GM18498 (cell line): ENCODE results near the gene ABCC8.

ENCODE experiments used
- ATAC-seq: cut with Tn5 transposase; IDR thresholded peaks from one replicate; pipeline ENCODE4 v1.9.1; 2021; ENCODE audit warnings: mild to moderate bottlenecking, moderate library complexity; ENCODE audit not compliant: unreplicated experiment

Gene ABCC8

GRCh38 chr11:17476317-17477083 lies at the start of gene ABCC8:
Gene ABCC8, minus strand, starts transcription at chr11:17476845. Its CDS starts 69 bp downstream, at chr11:17476776.
- ATAC-seq: no peak

GRCh38 chr11:17526326-17526725 lies 49.7 kb upstream of the ABCC8 start:
- no peak for ATAC-seq

GRCh38 chr11:17525570-17525969 lies 48.9 kb upstream of the ABCC8 start:
- no peak for ATAC-seq

DNA sequence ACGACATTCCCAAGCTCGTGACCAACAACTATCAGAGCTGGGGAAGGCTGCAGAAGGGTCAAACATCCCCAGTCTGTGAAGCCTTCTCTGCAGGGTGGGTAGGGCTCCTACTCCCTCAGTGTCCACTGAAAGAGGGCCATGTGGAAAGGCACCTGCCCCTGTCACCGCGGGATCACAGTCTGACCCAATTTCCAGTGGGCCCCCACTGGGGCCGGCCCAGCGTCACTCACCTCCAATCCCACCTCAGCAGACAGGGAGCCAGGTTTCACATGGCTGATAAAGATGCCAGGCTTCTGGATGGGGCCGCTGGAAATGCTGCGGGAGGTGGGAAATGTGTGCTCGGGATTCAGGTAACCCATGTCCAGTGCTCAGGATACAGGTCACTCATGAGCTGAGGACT lies 47.6 kb upstream of the ABCC8 start:
- no peak for ATAC-seq

GRCh38 chr11:17522655-17523054 lies 46.0 kb upstream of the ABCC8 start:
- ATAC-seq: no peak

DNA sequence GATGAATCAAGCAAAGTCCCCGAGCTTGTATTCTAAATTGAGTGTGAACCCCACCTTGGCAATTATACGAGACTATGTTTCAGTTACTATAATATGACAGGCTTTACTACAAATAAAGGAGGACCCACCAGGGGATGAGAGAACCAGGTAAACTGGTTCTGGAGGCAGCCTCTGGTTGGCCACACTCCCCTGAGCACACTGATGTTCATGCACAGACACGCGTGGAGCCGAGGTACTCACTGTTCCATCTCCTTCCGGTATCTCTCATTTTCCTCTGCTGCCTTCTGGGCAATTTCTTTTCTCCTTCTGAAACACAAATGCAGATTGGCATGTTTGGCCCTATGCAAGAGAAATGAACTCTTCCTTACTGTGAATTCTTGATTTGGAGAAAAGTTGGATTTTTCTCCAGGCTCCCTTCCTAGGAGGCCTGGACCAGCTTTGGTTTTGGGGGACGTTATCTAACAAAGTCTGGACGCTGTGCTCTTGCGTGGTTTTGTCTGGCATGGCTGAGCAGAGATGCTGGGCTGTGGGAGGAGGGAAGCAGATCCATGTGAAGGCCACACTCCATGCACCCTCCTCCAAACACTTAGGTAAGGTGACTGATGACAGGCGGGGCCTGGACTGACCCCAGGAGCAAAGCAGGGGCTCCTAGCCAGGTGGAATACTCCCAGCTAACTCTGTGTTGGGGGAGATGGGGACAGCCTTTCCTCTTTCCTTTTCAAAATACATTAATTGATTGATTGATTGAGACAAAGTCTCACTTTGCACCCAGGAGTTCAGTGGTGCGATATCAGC lies 44.7 kb upstream of the ABCC8 start:
- ATAC-seq: no peak

- no peak for ATAC-seq
Observed at GRCh38 chr11:17519061-17519885, 42.6 kb upstream of the ABCC8 start.

- no peak for ATAC-seq
Observed at GRCh38 chr11:17518366-17518765, 41.7 kb upstream of the ABCC8 start.

- no peak for ATAC-seq
Observed at GRCh38 chr11:17517186-17517585, 40.5 kb upstream of the ABCC8 start.

DNA sequence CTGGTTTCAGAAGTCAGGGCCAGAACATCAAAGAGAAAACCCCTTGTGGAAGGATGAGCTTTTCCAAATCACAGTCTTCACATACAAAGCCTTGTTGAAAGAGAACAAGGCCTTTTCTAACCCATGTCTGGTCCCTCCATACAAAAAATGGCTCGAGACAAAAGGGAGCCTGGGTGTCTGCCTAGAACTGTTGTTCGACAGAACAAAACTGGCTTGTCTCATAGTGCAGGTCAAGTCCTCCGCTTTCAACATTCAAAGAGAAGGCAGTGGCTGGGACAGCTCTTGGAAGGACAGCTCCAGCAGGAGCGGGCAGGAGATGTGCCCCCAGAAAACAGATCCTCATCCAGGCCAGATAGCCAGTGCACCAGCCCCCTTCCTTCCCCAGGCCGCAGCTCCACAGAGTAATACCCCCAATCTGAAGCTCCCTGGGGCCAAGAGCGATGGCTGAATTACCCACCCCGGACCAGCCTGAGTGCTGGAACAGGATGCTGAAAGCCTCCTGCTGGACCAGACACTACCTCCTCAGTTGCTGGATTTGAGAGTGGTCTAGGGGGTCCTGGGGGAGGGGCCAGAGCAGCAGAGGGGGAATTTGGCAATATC lies 40.0 kb upstream of the ABCC8 start:
- no peak for ATAC-seq

- no peak for ATAC-seq
Observed at GRCh38 chr11:17515443-17516176, 39.0 kb upstream of the ABCC8 start.

DNA sequence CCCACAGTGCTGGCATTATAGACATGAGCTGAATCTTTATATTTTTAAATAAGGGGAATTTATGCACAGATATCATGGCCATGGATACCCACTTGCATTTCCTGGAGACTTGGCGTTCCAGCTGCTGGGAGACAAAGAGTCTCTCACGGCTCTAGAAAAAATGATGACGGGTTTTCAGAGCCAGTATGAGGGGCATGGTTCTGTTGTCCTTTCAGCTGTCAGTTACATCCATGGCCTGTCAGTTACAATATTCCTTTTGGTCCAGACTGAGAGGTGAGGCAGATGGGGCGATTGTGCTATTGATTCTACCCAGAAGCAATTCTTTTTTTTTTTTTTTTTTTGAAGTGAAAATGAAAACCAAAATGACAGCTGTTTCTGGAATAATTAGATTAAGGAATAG lies 37.8 kb upstream of the ABCC8 start:
- ATAC-seq: no peak

DNA sequence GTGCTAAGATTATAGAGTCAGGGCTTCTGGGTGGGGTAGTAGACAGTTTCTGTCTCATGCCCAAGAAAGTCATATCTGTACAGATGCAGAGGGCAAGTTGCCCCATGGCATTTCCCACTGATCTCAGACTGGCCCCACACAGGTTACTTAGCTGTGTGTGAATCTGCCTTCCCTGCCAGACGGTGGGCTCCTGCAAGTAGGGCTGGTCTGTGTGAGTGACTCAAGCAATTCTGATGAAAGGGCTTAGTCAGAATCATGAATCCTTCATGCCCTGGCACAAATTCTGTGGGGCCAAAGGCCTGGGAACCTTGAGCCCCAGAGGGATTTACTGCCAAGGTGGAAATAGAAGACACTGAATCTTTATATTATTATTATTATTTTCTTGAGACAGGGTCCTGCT lies 37.2 kb upstream of the ABCC8 start:
- no peak for ATAC-seq

DNA sequence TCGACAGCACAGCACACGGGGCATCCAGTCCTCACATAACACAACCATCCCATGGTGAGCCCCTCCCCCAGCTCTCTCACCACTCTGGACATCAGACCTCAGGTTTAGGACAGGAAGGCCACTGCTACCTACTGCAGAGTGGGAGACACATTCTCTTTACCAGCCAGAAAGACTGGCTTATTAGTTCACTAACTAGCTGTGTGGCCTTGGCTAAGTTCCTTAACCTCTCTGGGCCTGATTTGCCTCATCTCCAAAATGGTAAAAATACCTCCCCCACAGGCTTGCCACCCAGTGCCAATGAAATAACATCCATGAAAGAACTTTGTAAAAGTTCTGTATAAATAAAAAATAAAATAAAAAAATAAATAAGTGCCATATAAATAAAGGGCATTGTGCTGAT lies 35.5 kb upstream of the ABCC8 start:
- no peak for ATAC-seq

GRCh38 chr11:17511571-17511970 lies 34.9 kb upstream of the ABCC8 start:
- ATAC-seq: no peak

- ATAC-seq: no peak
Observed at GRCh38 chr11:17510507-17511206, 34.0 kb upstream of the ABCC8 start.

- no peak for ATAC-seq
Observed at GRCh38 chr11:17508791-17509190, 32.1 kb upstream of the ABCC8 start.

- no peak for ATAC-seq
Observed at GRCh38 chr11:17508306-17508705, 31.7 kb upstream of the ABCC8 start.

- ATAC-seq: no peak
Observed at GRCh38 chr11:17507773-17508172, 31.1 kb upstream of the ABCC8 start.

GRCh38 chr11:17506942-17507341 lies 30.3 kb upstream of the ABCC8 start:
- ATAC-seq: peak; percentile 71
